Measurements from ENCODE around the gene ZNF317. TPM values are rescaled to one million over a fixed set of nuclear protein-coding genes. Genes with fewer than 3 reads are reported as not detected.

Gene ZNF317
- total and polyA plus RNA-seq, 7 donors, result 13.7 to 23.6 (median 14.6) TPM

- no peak for TF ChIP-seq CTCF (IDR thresholded peaks at IDR 0.05)
- Histone ChIP-seq H3K9me3 (peaks cover 21% of the 10 kb centered on the region), H3K4me1 (no peaks in the 10 kb centered on the region), H3K36me3 (ENCODE audit: insufficient read depth in 1 of 2, low read depth in 1 of 2) (peaks cover 0 to 17% of the 10 kb centered on the region in 2 donors), H3K4me3 (no peak overlapping the region), H3K27me3 (ENCODE audit: insufficient read depth in 3 of 3, low read length in 2 of 3) (no peaks in the 10 kb centered on the region), H3K27ac (no peak overlapping the region)
- ATAC-seq, result no peak
- no peak for DNase-seq
- intact Hi-C loops (cut with DNase I), result no loop called here
- WGBS, 3 donors, result 96 to 98% (median 97%) methylated on average over 5 of the region's 5 CpGs
Observed at GRCh38 chr19:9150650-9151049, 10.5 kb downstream of the ZNF317 start.

GRCh38 chr19:9151367-9151766 is 11.2 kb downstream of the ZNF317 start:
- 96 to 98% (median 97%) methylated on average over 5 of the region's 5 CpGs for WGBS, 3 donors
- DNase-seq (no peak), ATAC-seq (no peak)
- Histone ChIP-seq H3K27ac (no peak overlapping the region), H3K9me3 (peaks cover 23% of the 10 kb centered on the region), H3K27me3 (ENCODE audit: insufficient read depth in 3 of 3, low read length in 2 of 3) (no peaks in the 10 kb centered on the region), H3K36me3 (ENCODE audit: insufficient read depth in 1 of 2, low read depth in 1 of 2) (peaks cover 0 to 24% of the 10 kb centered on the region in 2 donors), H3K4me1 (no peaks in the 10 kb centered on the region), H3K4me3 (no peak overlapping the region)
- no peak for TF ChIP-seq CTCF (IDR thresholded peaks at IDR 0.05)
- intact Hi-C loops (cut with DNase I), result no loop called here

- no peak overlapping the region for H3K27ac ChIP-seq
- intact Hi-C loops (cut with DNase I), result no loop called here
- no peaks in the 10 kb centered on the region for H3K27me3 ChIP-seq (ENCODE audit: insufficient read depth in 3 of 3, low read length in 2 of 3)
- no peak for TF ChIP-seq CTCF (IDR thresholded peaks at IDR 0.05)
- 96 to 99% (median 98%) methylated on average over 4 of the region's 4 CpGs for WGBS, 3 donors
- ATAC-seq (no peak), DNase-seq (no peak)
- H3K9me3 ChIP-seq, result peaks cover 27% of the 10 kb centered on the region
- no peak overlapping the region for H3K4me3 ChIP-seq
- no peaks in the 10 kb centered on the region for H3K4me1 ChIP-seq
- H3K36me3 ChIP-seq (ENCODE audit: insufficient read depth in 1 of 2, low read depth in 1 of 2), result peaks cover 12 to 67% of the 10 kb centered on the region in 2 donors
Observed at GRCh38 chr19:9155591-9155990, 15.4 kb downstream of the ZNF317 start.

- H3K9me3 ChIP-seq, result peaks cover 34% of the 10 kb centered on the region
- TF ChIP-seq CTCF (IDR thresholded peaks at IDR 0.05), result no peak
Observed at GRCh38 chr19:9156304-9156703, 16.1 kb downstream of the ZNF317 start.

GRCh38 chr19:9159891-9160290 is 19.7 kb downstream of the ZNF317 start:
- Histone ChIP-seq H3K27me3 (ENCODE audit: insufficient read depth in 3 of 3, low read length in 2 of 3) (no peaks in the 10 kb centered on the region), H3K36me3 (ENCODE audit: insufficient read depth in 1 of 2, low read depth in 1 of 2) (peaks cover 36 to 93% of the 10 kb centered on the region in 2 donors), H3K9me3 (peaks cover 32% of the 10 kb centered on the region), H3K4me1 (no peaks in the 10 kb centered on the region), H3K4me3 (no peak overlapping the region), H3K27ac (no peak overlapping the region)
- DNase-seq (no peak), ATAC-seq (no peak)
- no peak for TF ChIP-seq CTCF (IDR thresholded peaks at IDR 0.05)
- intact Hi-C loops (cut with DNase I), result no loop called here
- WGBS, 3 donors, result 97 to 98% (median 97%) methylated on average over 13 of the region's 13 CpGs

More at GRCh38 chr19:9156304-9156703, 16.1 kb downstream of the ZNF317 start:
- no peaks in the 10 kb centered on the region for H3K4me1 ChIP-seq
- H3K4me3 ChIP-seq, result no peak overlapping the region
- peaks cover 19 to 74% of the 10 kb centered on the region in 2 donors for H3K36me3 ChIP-seq (ENCODE audit: insufficient read depth in 1 of 2, low read depth in 1 of 2)
- WGBS, 3 donors, result 79 to 95% (median 93%) methylated on average over 1 of the region's 1 CpG
- H3K27me3 ChIP-seq (ENCODE audit: insufficient read depth in 3 of 3, low read length in 2 of 3), result no peaks in the 10 kb centered on the region
- no peak overlapping the region for H3K27ac ChIP-seq
- intact Hi-C loops (cut with DNase I), result no loop called here
- DNase-seq, result no peak
- no peak for ATAC-seq

Data from psoas muscle (tissue), 8 donors.